ENCODE measurements around the gene OR4M2.
"Not testable (repeated sequence)": the region's sequence is repeated elsewhere in the genome, so short reads cannot be mapped to it uniquely, and the experiment has no call there.

OR4M2 gene

GRCh38 chr15:22080227-22080626, at the start of gene OR4M2:
Gene OR4M2 (plus strand): TSS chr15:22080527. CDS start chr15:22080625, 98 bp downstream.
- H3K9me3 ChIP-seq (ENCODE audit: control insufficient read depth, insufficient read depth, low read depth, low read length); H3K9ac ChIP-seq (ENCODE audit: low read length); H3K27ac ChIP-seq (ENCODE audit: low read depth, low read length); H3K4me1 ChIP-seq (ENCODE audit: control insufficient read depth, insufficient read depth, low read length); H3K36me3 ChIP-seq (ENCODE audit: control insufficient read depth, insufficient read depth, low read length); H3K4me3 ChIP-seq (ENCODE audit: low read depth, low read length); H3K27me3 ChIP-seq (ENCODE audit: control insufficient read depth, insufficient read depth, low read length): not testable (repeated sequence)

GRCh38 chr15:22069267-22069666, 11.1 kb upstream of the OR4M2 start:
- not testable (repeated sequence) for H3K4me1 ChIP-seq (ENCODE audit: control insufficient read depth, insufficient read depth, low read length); H3K36me3 ChIP-seq (ENCODE audit: control insufficient read depth, insufficient read depth, low read length); H3K27me3 ChIP-seq (ENCODE audit: control insufficient read depth, insufficient read depth, low read length); H3K4me3 ChIP-seq (ENCODE audit: low read depth, low read length); H3K9ac ChIP-seq (ENCODE audit: low read length); H3K9me3 ChIP-seq (ENCODE audit: control insufficient read depth, insufficient read depth, low read depth, low read length); H3K27ac ChIP-seq (ENCODE audit: low read depth, low read length)

- H3K36me3 ChIP-seq (ENCODE audit: control insufficient read depth, insufficient read depth, low read length); H3K4me1 ChIP-seq (ENCODE audit: control insufficient read depth, insufficient read depth, low read length); H3K27ac ChIP-seq (ENCODE audit: low read depth, low read length); H3K4me3 ChIP-seq (ENCODE audit: low read depth, low read length); H3K9me3 ChIP-seq (ENCODE audit: control insufficient read depth, insufficient read depth, low read depth, low read length); H3K9ac ChIP-seq (ENCODE audit: low read length); H3K27me3 ChIP-seq (ENCODE audit: control insufficient read depth, insufficient read depth, low read length): not testable (repeated sequence)
Observed at GRCh38 chr15:22081386-22081785, 1.1 kb downstream of the OR4M2 start.

GRCh38 chr15:22098616-22099253, 18.4 kb downstream of the OR4M2 start:
- H3K4me3 ChIP-seq (ENCODE audit: low read depth, low read length); H3K27me3 ChIP-seq (ENCODE audit: control insufficient read depth, insufficient read depth, low read length); H3K27ac ChIP-seq (ENCODE audit: low read depth, low read length); H3K4me1 ChIP-seq (ENCODE audit: control insufficient read depth, insufficient read depth, low read length); H3K9ac ChIP-seq (ENCODE audit: low read length); H3K9me3 ChIP-seq (ENCODE audit: control insufficient read depth, insufficient read depth, low read depth, low read length); H3K36me3 ChIP-seq (ENCODE audit: control insufficient read depth, insufficient read depth, low read length): not testable (repeated sequence)

GRCh38 chr15:22099289-22099891, 19.1 kb downstream of the OR4M2 start:
- H3K4me3 ChIP-seq (ENCODE audit: low read depth, low read length); H3K9ac ChIP-seq (ENCODE audit: low read length); H3K9me3 ChIP-seq (ENCODE audit: control insufficient read depth, insufficient read depth, low read depth, low read length); H3K27me3 ChIP-seq (ENCODE audit: control insufficient read depth, insufficient read depth, low read length); H3K27ac ChIP-seq (ENCODE audit: low read depth, low read length); H3K4me1 ChIP-seq (ENCODE audit: control insufficient read depth, insufficient read depth, low read length); H3K36me3 ChIP-seq (ENCODE audit: control insufficient read depth, insufficient read depth, low read length): not testable (repeated sequence)

GRCh38 chr15:22122033-22122432, 41.7 kb downstream of the OR4M2 start:
- H3K9me3 ChIP-seq (ENCODE audit: control insufficient read depth, insufficient read depth, low read depth, low read length); H3K4me1 ChIP-seq (ENCODE audit: control insufficient read depth, insufficient read depth, low read length); H3K27me3 ChIP-seq (ENCODE audit: control insufficient read depth, insufficient read depth, low read length); H3K9ac ChIP-seq (ENCODE audit: low read length); H3K36me3 ChIP-seq (ENCODE audit: control insufficient read depth, insufficient read depth, low read length); H3K27ac ChIP-seq (ENCODE audit: low read depth, low read length); H3K4me3 ChIP-seq (ENCODE audit: low read depth, low read length): not testable (repeated sequence)

All from HUES6 (cell line).